ENCODE measurements around the gene IGFLR1. TPM values are rescaled to one million over a fixed set of nuclear protein-coding genes. Genes with fewer than 3 reads are reported as not detected.
A peak's percentile ranks its signal among the peaks of the same experiment; 100 is the strongest.

The IGFLR1 gene
- total RNA-seq, 1 donor: 1.9 TPM

GRCh38 chr19:35755550-35756376 is 13.5 kb upstream of the IGFLR1 start:
- DNase-seq (ENCODE audit: low read depth): peak; percentile 85
- H3K4me3 ChIP-seq (ENCODE audit: low read depth, low read length): peak overlapping the region; percentile 91
- TF ChIP-seq CTCF (IDR thresholded peaks at IDR 0.05; ENCODE audit: insufficient read depth, low read length): no peak

GRCh38 chr19:35755131-35755549 is 12.9 kb upstream of the IGFLR1 start:
- H3K4me3 ChIP-seq (ENCODE audit: low read depth, low read length): peak overlapping the region; percentile 91
- no peak for TF ChIP-seq CTCF (IDR thresholded peaks at IDR 0.05; ENCODE audit: insufficient read depth, low read length)
- DNase-seq (ENCODE audit: low read depth): no peak

GRCh38 chr19:35754370-35755130 is 12.3 kb upstream of the IGFLR1 start:
- DNase-seq (ENCODE audit: low read depth): peak; percentile 31
- TF ChIP-seq CTCF (IDR thresholded peaks at IDR 0.05; ENCODE audit: insufficient read depth, low read length): no peak
- peak overlapping the region; percentile 91 for H3K4me3 ChIP-seq (ENCODE audit: low read depth, low read length)

GRCh38 chr19:35753634-35754369 is 11.6 kb upstream of the IGFLR1 start:
- peak; percentile 41 for DNase-seq (ENCODE audit: low read depth)

GRCh38 chr19:35752746-35753350 is 10.6 kb upstream of the IGFLR1 start:
- no peak overlapping the region for H3K4me3 ChIP-seq (ENCODE audit: low read depth, low read length)
- no peak for TF ChIP-seq CTCF (IDR thresholded peaks at IDR 0.05; ENCODE audit: insufficient read depth, low read length)
- peak; percentile 24 for DNase-seq (ENCODE audit: low read depth)

More at GRCh38 chr19:35753634-35754369, 11.6 kb upstream of the IGFLR1 start:
- no peak for TF ChIP-seq CTCF (IDR thresholded peaks at IDR 0.05; ENCODE audit: insufficient read depth, low read length)
- H3K4me3 ChIP-seq (ENCODE audit: low read depth, low read length): no peak overlapping the region
